A549 (cell line): ENCODE results near the gene CDH16.

Experiments used
- BHLHE40 ChIP-seq: IDR thresholded peaks from 2 replicates; pipeline ENCODE4 v1.6.1; 2012; ENCODE audit warnings: low read depth, low read length, inconsistent platforms
- CHD2 ChIP-seq: fragments of 150-350 bp; IDR thresholded peaks from 2 replicates; pipeline ENCODE4 v1.6.1; 2014; ENCODE audit warnings: low read length; ENCODE audit not compliant: partially characterized antibody
- EHF ChIP-seq: fragments of 250-450 bp; sonication (Bioruptor Pico); IDR thresholded peaks from 2 replicates; pipeline ENCODE4 v1.5.0; 2020; ENCODE audit warnings: mild to moderate bottlenecking
- EP300 ChIP-seq, 2 experiments: fragments of >200 bp; sonication (Bioruptor Twin); formaldehyde crosslinking; IDR thresholded peaks; 2 replicates in 1 of 2; 3 replicates in 1 of 2; pipeline ENCODE4 v1.6.1; 2016 to 2017
- HMGXB4 ChIP-seq: fragments of 250-450 bp; sonication (Bioruptor Pico); IDR thresholded peaks from 2 replicates; pipeline ENCODE4 v1.5.0; 2021; ENCODE audit warnings: mild to moderate bottlenecking, moderate library complexity, borderline replicate concordance
- KDM1A ChIP-seq: fragments of 200-600 bp; sonication (generic); IDR thresholded peaks from 2 replicates; pipeline ENCODE4 v1.6.1; 2016; ENCODE audit warnings: low read depth, mild to moderate bottlenecking
- MAX ChIP-seq: IDR thresholded peaks from 2 replicates; pipeline ENCODE4 v1.6.1; 2012
- NR3C1 ChIP-seq: fragments of >200 bp; sonication (Bioruptor Twin); formaldehyde crosslinking; IDR thresholded peaks from 3 replicates; pipeline ENCODE4 v1.6.1; 2017
- POLR2A ChIP-seq: IDR thresholded peaks from 2 replicates; pipeline ENCODE4 v1.6.1; 2012; ENCODE audit warnings: mild to moderate bottlenecking, low read length
- RAD21 ChIP-seq, 2 experiments: fragments of >200 bp in 1 of 2; sonication (Bioruptor Twin) in 1 of 2; formaldehyde crosslinking in 1 of 2; IDR thresholded peaks in 1 of 2; conservative IDR thresholded peaks in 1 of 2; 2 replicates in 1 of 2; 3 replicates in 1 of 2; pipeline ENCODE4 v1.6.1; 2012 to 2018; ENCODE audit warnings: inconsistent platforms in 1 of 2
- RCOR1 ChIP-seq: fragments of 150-350 bp; IDR thresholded peaks from 2 replicates; pipeline ENCODE4 v1.6.1; 2014; ENCODE audit warnings: antibody characterized with exemption, low read length, low read depth
- TF ChIP-seq, protein P1 (sequence below): fragments of >200 bp; sonication (Bioruptor Twin); formaldehyde crosslinking; IDR thresholded peaks from 3 replicates; pipeline ENCODE4 v1.5.1; 2016
- TF ChIP-seq, protein P2 (sequence below): fragments of 450-650 bp; IDR thresholded peaks from 2 replicates; pipeline ENCODE4 v1.6.1; 2014; ENCODE audit warnings: antibody characterized with exemption
- TF ChIP-seq, protein P3 (sequence below): fragments of >200 bp; sonication (Bioruptor Twin); formaldehyde crosslinking; IDR thresholded peaks from 3 replicates; pipeline ENCODE4 v1.6.1; 2016

GRCh38 chr16:66923247-66923731 lies 4.6 kb upstream of the CDH16 start:
- TF ChIP-seq, protein P1, sequence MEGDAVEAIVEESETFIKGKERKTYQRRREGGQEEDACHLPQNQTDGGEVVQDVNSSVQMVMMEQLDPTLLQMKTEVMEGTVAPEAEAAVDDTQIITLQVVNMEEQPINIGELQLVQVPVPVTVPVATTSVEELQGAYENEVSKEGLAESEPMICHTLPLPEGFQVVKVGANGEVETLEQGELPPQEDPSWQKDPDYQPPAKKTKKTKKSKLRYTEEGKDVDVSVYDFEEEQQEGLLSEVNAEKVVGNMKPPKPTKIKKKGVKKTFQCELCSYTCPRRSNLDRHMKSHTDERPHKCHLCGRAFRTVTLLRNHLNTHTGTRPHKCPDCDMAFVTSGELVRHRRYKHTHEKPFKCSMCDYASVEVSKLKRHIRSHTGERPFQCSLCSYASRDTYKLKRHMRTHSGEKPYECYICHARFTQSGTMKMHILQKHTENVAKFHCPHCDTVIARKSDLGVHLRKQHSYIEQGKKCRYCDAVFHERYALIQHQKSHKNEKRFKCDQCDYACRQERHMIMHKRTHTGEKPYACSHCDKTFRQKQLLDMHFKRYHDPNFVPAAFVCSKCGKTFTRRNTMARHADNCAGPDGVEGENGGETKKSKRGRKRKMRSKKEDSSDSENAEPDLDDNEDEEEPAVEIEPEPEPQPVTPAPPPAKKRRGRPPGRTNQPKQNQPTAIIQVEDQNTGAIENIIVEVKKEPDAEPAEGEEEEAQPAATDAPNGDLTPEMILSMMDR = no peak
- no peak for TF ChIP-seq MAX
- no peak for TF ChIP-seq POLR2A
- TF ChIP-seq EP300 (IDR thresholded peaks at IDR 0.05) = no peak
- TF ChIP-seq RAD21 (conservative IDR thresholded peaks at IDR 0.05 in 1 of 2, IDR thresholded peaks at IDR 0.05 in 1 of 2) = no peak
- TF ChIP-seq BHLHE40 = no peak
- no peak for TF ChIP-seq KDM1A
- TF ChIP-seq EHF (CRISPR knock-in tag) = no peak
- TF ChIP-seq, protein P2, sequence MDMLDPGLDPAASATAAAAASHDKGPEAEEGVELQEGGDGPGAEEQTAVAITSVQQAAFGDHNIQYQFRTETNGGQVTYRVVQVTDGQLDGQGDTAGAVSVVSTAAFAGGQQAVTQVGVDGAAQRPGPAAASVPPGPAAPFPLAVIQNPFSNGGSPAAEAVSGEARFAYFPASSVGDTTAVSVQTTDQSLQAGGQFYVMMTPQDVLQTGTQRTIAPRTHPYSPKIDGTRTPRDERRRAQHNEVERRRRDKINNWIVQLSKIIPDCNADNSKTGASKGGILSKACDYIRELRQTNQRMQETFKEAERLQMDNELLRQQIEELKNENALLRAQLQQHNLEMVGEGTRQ = no peak
- TF ChIP-seq CHD2 = no peak
- TF ChIP-seq, protein P3, sequence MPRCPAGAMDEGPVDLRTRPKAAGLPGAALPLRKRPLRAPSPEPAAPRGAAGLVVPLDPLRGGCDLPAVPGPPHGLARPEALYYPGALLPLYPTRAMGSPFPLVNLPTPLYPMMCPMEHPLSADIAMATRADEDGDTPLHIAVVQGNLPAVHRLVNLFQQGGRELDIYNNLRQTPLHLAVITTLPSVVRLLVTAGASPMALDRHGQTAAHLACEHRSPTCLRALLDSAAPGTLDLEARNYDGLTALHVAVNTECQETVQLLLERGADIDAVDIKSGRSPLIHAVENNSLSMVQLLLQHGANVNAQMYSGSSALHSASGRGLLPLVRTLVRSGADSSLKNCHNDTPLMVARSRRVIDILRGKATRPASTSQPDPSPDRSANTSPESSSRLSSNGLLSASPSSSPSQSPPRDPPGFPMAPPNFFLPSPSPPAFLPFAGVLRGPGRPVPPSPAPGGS = no peak
- TF ChIP-seq HMGXB4 (CRISPR knock-in tag) = no peak
- no peak for TF ChIP-seq NR3C1
- TF ChIP-seq RCOR1 = no peak
